ENCODE measurements around the gene HILPDA. TPM values are rescaled to one million over a fixed set of nuclear protein-coding genes. Genes with fewer than 3 reads are reported as not detected.
A peak's percentile ranks its signal among the peaks of the same experiment; 100 is the strongest.

The HILPDA gene
- 10 to 100 TPM in 1 of 5 experiments, 1 to 10 TPM in 4; 2.4 to 39.5 (median 4.4) TPM for total RNA-seq
- 1 to 10 TPM; 2.5 to 3.1 TPM for polyA plus RNA-seq
- 2.4 reads per million, percentile 12 among the genes with 10 or more reads in this experiment for total RNA-seq

GRCh38 chr7:128455543-128456254 is at the start of gene HILPDA:
HILPDA (plus strand) TSS chr7:128455878; CDS start chr7:128457269, 1,391 bp downstream.
- H3K27ac Mint-ChIP-seq, result peak within 1 kb of the TSS; percentile 72 to 98 (median 89)
- Histone ChIP-seq H3K4me1 (ENCODE audit: control insufficient read depth in 2 of 2, insufficient read depth in 2 of 2, low read length in 2 of 2) (peaks cover 12 to 22% of the 10 kb centered on the region in 2 donors), H3K27me3 (ENCODE audit: control insufficient read depth in 2 of 2, insufficient read depth in 2 of 2, low read length in 2 of 2) (no peaks in the 10 kb centered on the region), H3K36me3 (ENCODE audit: control insufficient read depth in 2 of 3, insufficient read depth in 3 of 3, low read length in 3 of 3) (no peaks in the 10 kb centered on the region), H3K4me3 (ENCODE audit: low read length) (peak within 1 kb of the TSS; percentile 85), H3K27ac (ENCODE audit: low read depth, low read length) (peak within 1 kb of the TSS; percentile 83), H3K9me3 (ENCODE audit: control insufficient read depth in 2 of 3, low read length in 3 of 3) (no peaks in the 10 kb centered on the region)
- H3K4me1 Mint-ChIP-seq, result peaks cover 13 to 65% (median 22%) of the 10 kb centered on the region in 7 donors
- H3K27me3 Mint-ChIP-seq, result peaks cover 0 to 8% (median 0%) of the 10 kb centered on the region in 5 donors
- peak; percentile 90 to 98 (median 93) for DNase-seq
- POLR2A ChIA-PET, result interaction anchor here (0.9 to 1.5 kb wide), 5 partner anchors 12 to 112 kb away, joined by 3 to 4 read pairs (median 3); partner anchors contain the start of gene RBM28
- H3K4me3 Mint-ChIP-seq, result peak within 1 kb of the TSS; percentile 81 to 96 (median 92)
- H3K9me3 Mint-ChIP-seq, result peaks cover 0 to 1% (median 0%) of the 10 kb centered on the region in 11 donors
- H3K36me3 Mint-ChIP-seq, result peaks cover 0 to 21% (median 0%) of the 10 kb centered on the region in 5 donors
- CTCF ChIA-PET, result interaction anchor here (1.0 to 4.4 kb wide), 3 partner anchors 20 to 58 kb away, joined by 3 to 49 read pairs (median 6); no protein-coding TSS in a partner anchor
- intact Hi-C loops (cut with micrococcal nuclease), result loop anchor here (1.0 to 5.0 kb wide), 10 partner anchors 21 to 868 kb away; partner anchors contain the start of genes ARF5 (in 2 of the 2), ATP6V1F (in 2 of the 2), GCC1 (in 2 of the 2) and IMPDH1 (in 2 of the 2)
- ATAC-seq, result peak; percentile 95

GRCh38 chr7:128406314-128407232 is 49.1 kb upstream of the HILPDA start:
- H3K27ac Mint-ChIP-seq, result peak overlapping the region; percentile 43 to 89 (median 76)
- peaks cover 0 to 2% (median 0%) of the 10 kb centered on the region in 3 experiments for H3K36me3 ChIP-seq (ENCODE audit: control insufficient read depth in 2 of 3, insufficient read depth in 3 of 3, low read length in 3 of 3)
- ATAC-seq, result no peak
- intact Hi-C loops (cut with micrococcal nuclease), result loop anchor here (5.0 to 10.0 kb wide), 4 partner anchors 71 to 1546 kb away; partner anchors contain the start of genes ARF5 (in 1 of the 2), GCC1 (in 1 of the 2), METTL2B (in 1 of the 2) and UBE2H (in 1 of the 2)
- CTCF ChIA-PET, result interaction anchor here (1.3 to 4.8 kb wide), 3 partner anchors 19 to 53 kb away, joined by 3 to 17 read pairs (median 16); no protein-coding TSS in a partner anchor
- no peaks in the 10 kb centered on the region for H3K27me3 ChIP-seq (ENCODE audit: control insufficient read depth in 2 of 2, insufficient read depth in 2 of 2, low read length in 2 of 2)
- peaks cover 0 to 3% (median 0%) of the 10 kb centered on the region in 5 donors for H3K27me3 Mint-ChIP-seq
- no peaks in the 10 kb centered on the region for H3K9me3 ChIP-seq (ENCODE audit: control insufficient read depth in 2 of 3, low read length in 3 of 3)
- no peaks in the 10 kb centered on the region for H3K9me3 Mint-ChIP-seq
- peaks cover 30 to 60% (median 55%) of the 10 kb centered on the region in 7 donors for H3K4me1 Mint-ChIP-seq
- H3K36me3 Mint-ChIP-seq, result peaks cover 0 to 3% (median 0%) of the 10 kb centered on the region in 5 donors
- H3K4me3 Mint-ChIP-seq, result peak overlapping the region; percentile 54 to 91 (median 76)
- DNase-seq, result no peak
- peaks cover 21 to 30% of the 10 kb centered on the region in 2 donors for H3K4me1 ChIP-seq (ENCODE audit: control insufficient read depth in 2 of 2, insufficient read depth in 2 of 2, low read length in 2 of 2)
- H3K4me3 ChIP-seq (ENCODE audit: low read length), result no peak overlapping the region
- H3K27ac ChIP-seq (ENCODE audit: low read depth, low read length), result peak overlapping the region; percentile 26
- POLR2A ChIA-PET, result interaction anchor here (0.6 to 1.4 kb wide), 3 partner anchors 11 to 1284 kb away, joined by 3 to 4 read pairs (median 3); no protein-coding TSS in a partner anchor

- H3K9me3 ChIP-seq (ENCODE audit: control insufficient read depth in 2 of 3, low read length in 3 of 3), result no peaks in the 10 kb centered on the region
- Mint-ChIP-seq H3K4me1 (peaks cover 30 to 60% (median 55%) of the 10 kb centered on the region in 7 donors), H3K4me3 (peak overlapping the region in 5 of 10 donors; percentile 44 to 91 (median 81)), H3K27ac (peak overlapping the region; percentile 43 to 89 (median 83)), H3K9me3 (no peaks in the 10 kb centered on the region), H3K36me3 (peaks cover 0 to 3% (median 0%) of the 10 kb centered on the region in 5 donors), H3K27me3 (peaks cover 0 to 9% (median 0%) of the 10 kb centered on the region in 5 donors)
- POLR2A ChIA-PET, result interaction anchor here (0.6 to 1.4 kb wide), 2 partner anchors 18 to 1284 kb away, joined by 3 to 4 read pairs; no protein-coding TSS in a partner anchor
- ATAC-seq, result no peak
- H3K4me1 ChIP-seq (ENCODE audit: control insufficient read depth in 2 of 2, insufficient read depth in 2 of 2, low read length in 2 of 2), result peaks cover 21 to 30% of the 10 kb centered on the region in 2 donors
- CTCF ChIA-PET, result interaction anchor here (3.8 to 4.8 kb wide), 3 partner anchors 9 to 20 kb away, joined by 16 to 18 read pairs (median 17); no protein-coding TSS in a partner anchor
- H3K4me3 ChIP-seq (ENCODE audit: low read length), result no peak overlapping the region
- intact Hi-C loops (cut with micrococcal nuclease), result loop anchor here (5.0 to 10.0 kb wide), 4 partner anchors 70 to 1545 kb away; partner anchors contain the start of genes ARF5 (in 1 of the 2), GCC1 (in 1 of the 2), METTL2B (in 1 of the 2) and UBE2H (in 1 of the 2)
- peak overlapping the region; percentile 26 for H3K27ac ChIP-seq (ENCODE audit: low read depth, low read length)
- DNase-seq, result no peak
- H3K36me3 ChIP-seq (ENCODE audit: control insufficient read depth in 2 of 3, insufficient read depth in 3 of 3, low read length in 3 of 3), result no peaks in the 10 kb centered on the region
- no peaks in the 10 kb centered on the region for H3K27me3 ChIP-seq (ENCODE audit: control insufficient read depth in 2 of 2, insufficient read depth in 2 of 2, low read length in 2 of 2)
These were observed 48.5 kb upstream of the HILPDA start for GRCh38 chr7:128407233-128407589.

- DNase-seq (peak in 1 of 9 donors; percentile 5), ATAC-seq (no peak)
- Mint-ChIP-seq H3K27ac (peak overlapping the region; percentile 0 to 93 (median 85)), H3K9me3 (no peaks in the 10 kb centered on the region), H3K36me3 (peaks cover 0 to 3% (median 0%) of the 10 kb centered on the region in 5 donors), H3K4me3 (peak overlapping the region; percentile 28 to 93 (median 88)), H3K4me1 (peaks cover 26 to 55% (median 54%) of the 10 kb centered on the region in 7 donors), H3K27me3 (peaks cover 0 to 11% (median 0%) of the 10 kb centered on the region in 5 donors)
- Histone ChIP-seq H3K36me3 (ENCODE audit: control insufficient read depth in 2 of 3, insufficient read depth in 3 of 3, low read length in 3 of 3) (no peaks in the 10 kb centered on the region), H3K4me3 (ENCODE audit: low read length) (no peak overlapping the region), H3K9me3 (ENCODE audit: control insufficient read depth in 2 of 3, low read length in 3 of 3) (no peaks in the 10 kb centered on the region), H3K27ac (ENCODE audit: low read depth, low read length) (no peak overlapping the region), H3K27me3 (ENCODE audit: control insufficient read depth in 2 of 2, insufficient read depth in 2 of 2, low read length in 2 of 2) (no peaks in the 10 kb centered on the region), H3K4me1 (ENCODE audit: control insufficient read depth in 2 of 2, insufficient read depth in 2 of 2, low read length in 2 of 2) (peaks cover 21 to 30% of the 10 kb centered on the region in 2 donors)
- intact Hi-C loops (cut with micrococcal nuclease), result loop anchor here (2.0 to 10.0 kb wide), 6 partner anchors 69 to 1544 kb away; partner anchors contain the start of genes AHCYL2 (in 1 of the 2), ARF5 (in 1 of the 2), GCC1 (in 1 of the 2) and METTL2B (in 1 of the 2)
- ChIA-PET CTCF (interaction anchor here (1.5 to 4.8 kb wide), 6 partner anchors 9 to 53 kb away, joined by 4 to 18 read pairs (median 11); no protein-coding TSS in a partner anchor), POLR2A (interaction anchor here (1.4 to 2.0 kb wide), 3 partner anchors 8 to 17 kb away, joined by 4 to 14 read pairs (median 7); no protein-coding TSS in a partner anchor)
These were observed 47.6 kb upstream of the HILPDA start for GRCh38 chr7:128407751-128408708.
